Calu3 (cell line): ENCODE results near the gene GPR42. TPM values are rescaled to one million over a fixed set of nuclear protein-coding genes. Genes with fewer than 3 reads are reported as not detected.

Experiments used
- BruUV-seq: library from RNA; stranded (reverse); fragments of 400-500 nt; replicated peaks from 2 replicates; lab custom pipeline; 2021; lab: Mats Ljungman, UMichigan
- CTCF ChIA-PET: fragments of 300-600 bp; sonication (Branson Sonifier 250); formaldehyde crosslinking; loops from one replicate; lab custom pipeline; 2022; ENCODE audit warnings: antibody characterized with exemption; lab: Charles Lee
- DNase-seq: peaks from one replicate; pipeline ENCODE4 v3.0.0; 2022
- H3K27ac Mint-ChIP-seq: one replicate; pipeline ENCODE4 v1.8.0; 2022; ENCODE audit warnings: mixed read lengths; ENCODE audit not compliant: unreplicated experiment
- H3K27me3 Mint-ChIP-seq: one replicate; pipeline ENCODE4 v1.8.0; 2022; ENCODE audit warnings: mixed read lengths; ENCODE audit not compliant: unreplicated experiment
- H3K36me3 Mint-ChIP-seq: one replicate; pipeline ENCODE4 v1.8.0; 2022; ENCODE audit warnings: mild to moderate bottlenecking, moderate library complexity, mixed read lengths; ENCODE audit not compliant: insufficient read depth, unreplicated experiment
- H3K4me1 Mint-ChIP-seq: one replicate; pipeline ENCODE4 v1.8.0; 2022; ENCODE audit warnings: mild to moderate bottlenecking, low read depth, mixed read lengths; ENCODE audit not compliant: unreplicated experiment
- H3K4me3 Mint-ChIP-seq: one replicate; pipeline ENCODE4 v1.8.0; 2022; ENCODE audit warnings: mild to moderate bottlenecking, low read depth, moderate library complexity, mixed read lengths; ENCODE audit not compliant: unreplicated experiment
- H3K9me3 Mint-ChIP-seq: one replicate; pipeline ENCODE4 v1.8.0; 2022; ENCODE audit warnings: low read depth, mixed read lengths; ENCODE audit not compliant: unreplicated experiment
- intact Hi-C: fragments of 100-400 bp; cut with micrococcal nuclease; formaldehyde crosslinking; loops from one replicate; pipeline ENCODE4 v1.10.0; 2022; ENCODE audit not compliant: unreplicated experiment
- total RNA-seq: library from RNA; stranded (reverse); gene quantifications from 2 replicates; pipeline ENCODE4 v1.2.3, GENCODE V29; 2022
- TF ChIP-seq, protein P1 (sequence below): fragments of 200-600 bp; IDR thresholded peaks from one replicate; pipeline ENCODE4 v1.8.0; 2022; ENCODE audit warnings: antibody characterized with exemption; ENCODE audit not compliant: unreplicated experiment

The GPR42 gene
- total RNA-seq, 1 experiment from 2014 or later, result not detected

GRCh38 chr19:35347171-35347929, 23.5 kb upstream of the GPR42 start, which contains the start of gene FFAR1:
TSS of gene FFAR1 (plus strand) at chr19:35347902. CDS start at chr19:35351552, 3,650 bp downstream.
- CTCF ChIA-PET, result interaction anchor here (0.6 kb wide), 1 partner anchor 1485 kb away, joined by 6 read pairs; no protein-coding TSS in a partner anchor
- TF ChIP-seq, protein P1, sequence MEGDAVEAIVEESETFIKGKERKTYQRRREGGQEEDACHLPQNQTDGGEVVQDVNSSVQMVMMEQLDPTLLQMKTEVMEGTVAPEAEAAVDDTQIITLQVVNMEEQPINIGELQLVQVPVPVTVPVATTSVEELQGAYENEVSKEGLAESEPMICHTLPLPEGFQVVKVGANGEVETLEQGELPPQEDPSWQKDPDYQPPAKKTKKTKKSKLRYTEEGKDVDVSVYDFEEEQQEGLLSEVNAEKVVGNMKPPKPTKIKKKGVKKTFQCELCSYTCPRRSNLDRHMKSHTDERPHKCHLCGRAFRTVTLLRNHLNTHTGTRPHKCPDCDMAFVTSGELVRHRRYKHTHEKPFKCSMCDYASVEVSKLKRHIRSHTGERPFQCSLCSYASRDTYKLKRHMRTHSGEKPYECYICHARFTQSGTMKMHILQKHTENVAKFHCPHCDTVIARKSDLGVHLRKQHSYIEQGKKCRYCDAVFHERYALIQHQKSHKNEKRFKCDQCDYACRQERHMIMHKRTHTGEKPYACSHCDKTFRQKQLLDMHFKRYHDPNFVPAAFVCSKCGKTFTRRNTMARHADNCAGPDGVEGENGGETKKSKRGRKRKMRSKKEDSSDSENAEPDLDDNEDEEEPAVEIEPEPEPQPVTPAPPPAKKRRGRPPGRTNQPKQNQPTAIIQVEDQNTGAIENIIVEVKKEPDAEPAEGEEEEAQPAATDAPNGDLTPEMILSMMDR, result no peak
- H3K27me3 Mint-ChIP-seq, result peaks cover 69% of the 10 kb centered on the region
- no peaks in the 10 kb centered on the region for H3K9me3 Mint-ChIP-seq
- no TSS peak for BruUV-seq
- no peaks in the 10 kb centered on the region for H3K36me3 Mint-ChIP-seq
- intact Hi-C loops, result no loop called here
- no peak for DNase-seq
- no peak within 1 kb of the TSS for H3K4me3 Mint-ChIP-seq
- H3K27ac Mint-ChIP-seq, result no peak within 1 kb of the TSS
- H3K4me1 Mint-ChIP-seq, result no peaks in the 10 kb centered on the region

DNA sequence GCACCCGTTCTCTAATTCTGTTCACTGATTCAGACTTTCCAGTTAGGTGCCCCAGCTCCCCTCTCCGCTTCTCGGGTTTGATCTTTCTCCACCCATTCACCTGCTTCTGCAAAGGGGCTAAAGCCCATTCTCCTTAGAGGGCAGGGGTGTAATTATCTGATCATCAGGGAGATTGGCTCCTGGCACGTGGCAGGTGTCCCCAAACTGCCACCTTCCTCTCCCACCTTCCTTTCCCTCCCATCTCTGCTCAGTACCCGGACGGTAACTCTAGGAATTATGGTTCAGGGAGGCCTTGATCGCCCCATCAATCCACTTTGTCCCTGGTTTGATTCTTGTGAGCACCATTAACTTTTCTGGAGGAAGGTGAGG, 23.0 kb upstream of the GPR42 start:
- intact Hi-C loops, result no loop called here
- DNase-seq, result no peak
- Mint-ChIP-seq H3K4me1 (no peaks in the 10 kb centered on the region), H3K4me3 (no peak overlapping the region), H3K27me3 (peaks cover 63% of the 10 kb centered on the region), H3K9me3 (no peaks in the 10 kb centered on the region), H3K36me3 (no peaks in the 10 kb centered on the region), H3K27ac (no peak overlapping the region)
- TF ChIP-seq, protein P1, result no peak
- BruUV-seq, result no TSS peak
- CTCF ChIA-PET, result interaction anchor here (0.6 kb wide), 1 partner anchor 1485 kb away, joined by 6 read pairs; no protein-coding TSS in a partner anchor

DNA sequence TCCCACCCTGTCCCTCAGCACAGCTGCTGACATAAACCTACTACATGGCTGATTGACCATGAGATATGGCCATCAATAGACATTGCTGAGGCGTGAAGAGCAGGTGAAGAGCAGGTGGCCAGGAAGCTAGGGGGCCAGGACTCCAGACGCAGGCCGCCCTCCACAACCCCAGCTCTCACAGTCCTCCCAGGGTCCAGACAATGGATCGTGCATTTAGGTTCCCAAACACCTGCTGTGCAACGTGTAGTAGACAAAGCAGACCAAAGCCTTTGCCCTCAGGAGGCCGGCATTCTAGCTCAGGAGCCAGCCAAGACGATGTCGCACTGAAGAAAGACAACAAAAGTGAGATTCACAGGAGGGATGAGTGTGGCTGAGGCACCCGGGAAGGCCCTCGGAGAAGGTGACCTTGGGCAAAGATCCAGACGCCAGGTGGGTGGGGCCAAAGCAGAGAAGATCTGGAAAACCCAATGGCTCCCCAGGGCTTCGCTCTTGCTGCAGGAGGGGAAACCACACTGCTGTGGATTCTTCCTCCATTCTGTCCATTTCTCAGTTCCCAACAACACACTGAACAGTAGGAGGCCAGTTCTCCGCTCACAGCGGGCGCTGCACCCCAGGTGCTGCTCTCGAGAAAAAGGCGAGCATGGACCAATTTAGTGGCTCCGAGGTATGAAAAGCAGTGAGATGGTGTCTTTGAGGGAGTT, 21.8 kb upstream of the GPR42 start:
- Mint-ChIP-seq H3K36me3 (no peaks in the 10 kb centered on the region), H3K4me1 (no peaks in the 10 kb centered on the region), H3K4me3 (no peak overlapping the region), H3K9me3 (no peaks in the 10 kb centered on the region), H3K27ac (no peak overlapping the region), H3K27me3 (peaks cover 61% of the 10 kb centered on the region)
- DNase-seq, result no peak
- TF ChIP-seq, protein P1, result no peak
- CTCF ChIA-PET, result interaction anchor here (0.5 to 1.7 kb wide), 2 partner anchors 68 to 146 kb away, joined by 3 to 4 read pairs; no protein-coding TSS in a partner anchor
- no TSS peak for BruUV-seq
- intact Hi-C loops, result no loop called here

DNA sequence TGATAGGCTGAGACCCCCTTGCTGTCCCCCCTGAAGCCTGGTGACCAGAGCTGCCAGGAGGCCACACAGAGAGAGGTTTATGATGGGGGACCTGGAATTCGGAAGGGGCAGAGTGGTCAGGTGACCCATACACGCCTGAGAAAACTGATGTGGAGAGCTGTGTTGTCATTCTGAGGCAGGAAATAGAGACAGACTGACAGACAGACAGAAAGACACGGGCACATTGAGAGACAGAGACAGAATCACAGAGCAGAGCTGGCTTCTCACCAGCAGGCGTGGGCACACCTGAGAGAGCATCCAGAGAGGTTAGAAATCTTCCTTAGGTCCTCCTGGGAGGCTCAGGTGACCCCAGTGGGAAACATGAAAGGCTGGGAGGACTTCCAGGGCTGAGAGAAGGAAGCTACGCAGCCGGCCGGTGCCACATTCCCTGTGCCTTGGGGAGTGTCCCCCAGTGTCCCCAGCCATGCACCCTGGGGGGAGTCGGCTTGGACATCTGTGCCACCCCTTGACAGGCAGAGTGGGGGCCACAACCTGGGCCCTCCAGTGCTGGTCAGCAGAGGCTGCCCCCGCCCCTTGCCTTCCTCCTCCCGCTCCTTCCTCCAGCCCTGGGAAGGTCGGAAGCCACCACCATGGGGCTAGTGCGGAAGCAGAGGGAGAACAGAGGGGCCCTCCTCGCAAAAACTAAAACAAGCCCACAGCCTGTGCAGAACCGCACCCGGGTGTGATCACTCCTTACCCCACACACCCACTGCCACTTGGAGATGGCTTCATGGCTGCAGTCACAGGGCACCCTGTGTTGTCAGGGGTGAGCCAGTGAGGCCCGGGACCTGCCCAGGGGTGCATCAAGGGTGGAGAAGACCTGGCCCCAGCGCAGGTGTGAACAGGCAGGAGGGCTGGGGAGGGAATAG, 21.0 kb upstream of the GPR42 start:
- no TSS peak for BruUV-seq
- Mint-ChIP-seq H3K27me3 (peaks cover 61% of the 10 kb centered on the region), H3K4me3 (no peak overlapping the region), H3K36me3 (no peaks in the 10 kb centered on the region), H3K9me3 (no peaks in the 10 kb centered on the region), H3K27ac (no peak overlapping the region), H3K4me1 (no peaks in the 10 kb centered on the region)
- no peak for DNase-seq
- TF ChIP-seq, protein P1, result no peak
- intact Hi-C loops, result no loop called here
- CTCF ChIA-PET, result interaction anchor here (0.5 to 1.7 kb wide), 3 partner anchors 30 to 145 kb away, joined by 3 to 4 read pairs (median 3); no protein-coding TSS in a partner anchor
